ENCODE data around the gene PACS1.

DNA sequence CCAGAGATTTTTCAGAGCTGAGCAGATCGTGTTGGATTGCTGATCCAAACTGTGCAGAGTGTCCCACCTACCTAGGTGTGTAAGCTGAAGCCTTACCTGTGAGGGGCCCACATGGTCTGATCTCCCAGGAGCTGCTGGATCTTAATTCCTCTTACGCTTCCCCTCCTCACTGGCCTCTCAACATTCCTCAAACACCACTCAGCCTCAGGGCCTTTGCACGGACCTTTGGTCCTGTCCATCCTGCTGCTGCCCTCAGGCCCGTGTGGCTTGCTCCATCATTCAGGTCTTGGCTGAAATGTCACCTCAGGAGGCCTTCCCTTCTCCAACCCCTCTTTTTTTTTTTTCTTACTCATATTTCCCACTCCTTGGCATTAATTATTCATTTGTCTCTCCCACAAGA, 177.2 kb downstream of the PACS1 start:
- no peak for TF ChIP-seq EZH2 (IDR thresholded peaks at IDR 0.05; ENCODE audit: insufficient read depth, low read length)
- TF ChIP-seq, protein P1, sequence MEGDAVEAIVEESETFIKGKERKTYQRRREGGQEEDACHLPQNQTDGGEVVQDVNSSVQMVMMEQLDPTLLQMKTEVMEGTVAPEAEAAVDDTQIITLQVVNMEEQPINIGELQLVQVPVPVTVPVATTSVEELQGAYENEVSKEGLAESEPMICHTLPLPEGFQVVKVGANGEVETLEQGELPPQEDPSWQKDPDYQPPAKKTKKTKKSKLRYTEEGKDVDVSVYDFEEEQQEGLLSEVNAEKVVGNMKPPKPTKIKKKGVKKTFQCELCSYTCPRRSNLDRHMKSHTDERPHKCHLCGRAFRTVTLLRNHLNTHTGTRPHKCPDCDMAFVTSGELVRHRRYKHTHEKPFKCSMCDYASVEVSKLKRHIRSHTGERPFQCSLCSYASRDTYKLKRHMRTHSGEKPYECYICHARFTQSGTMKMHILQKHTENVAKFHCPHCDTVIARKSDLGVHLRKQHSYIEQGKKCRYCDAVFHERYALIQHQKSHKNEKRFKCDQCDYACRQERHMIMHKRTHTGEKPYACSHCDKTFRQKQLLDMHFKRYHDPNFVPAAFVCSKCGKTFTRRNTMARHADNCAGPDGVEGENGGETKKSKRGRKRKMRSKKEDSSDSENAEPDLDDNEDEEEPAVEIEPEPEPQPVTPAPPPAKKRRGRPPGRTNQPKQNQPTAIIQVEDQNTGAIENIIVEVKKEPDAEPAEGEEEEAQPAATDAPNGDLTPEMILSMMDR (IDR thresholded peaks at IDR 0.05; ENCODE audit: insufficient read depth, low read depth, low read length), result no peak

Measured in astrocyte (in vitro differentiated cells and primary cell).